ENCODE measurements around the gene TXK. TPM values are rescaled to one million over a fixed set of nuclear protein-coding genes. Genes with fewer than 3 reads are reported as not detected.

Gene TXK
- total RNA-seq, 1 experiment from 2014 or later = 1.4 TPM

DNA sequence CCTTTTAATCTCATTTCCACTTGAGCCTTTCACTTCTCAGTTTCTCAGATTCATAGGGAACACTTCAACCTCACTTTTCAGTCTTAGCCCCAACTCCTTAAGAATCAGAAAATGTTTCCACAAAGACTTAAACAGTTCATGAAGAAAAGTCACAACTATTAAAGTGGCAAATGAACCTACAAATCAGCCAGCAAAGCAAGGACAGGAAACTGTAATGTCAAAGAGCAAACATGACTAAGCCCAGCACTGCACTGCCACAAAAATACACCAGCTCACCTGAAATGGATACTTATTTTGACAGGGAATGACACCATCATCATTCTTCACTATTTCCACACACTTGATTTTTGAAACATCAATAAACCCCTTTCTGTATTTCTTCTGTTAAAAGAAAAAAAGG lies 41.8 kb upstream of the TXK start:
- intact Hi-C loops (cut with micrococcal nuclease; ENCODE audit: unreplicated experiment) = no loop called here
- no peaks in the 10 kb centered on the region for H3K36me3 ChIP-seq (ENCODE audit: insufficient read depth, low read length, poor library complexity, severe bottlenecking)
- peaks cover 5% of the 10 kb centered on the region for H3K4me1 ChIP-seq (ENCODE audit: insufficient read depth, low read length, poor library complexity, severe bottlenecking)
- H3K27ac ChIP-seq (ENCODE audit: low read depth, low read length, poor library complexity, severe bottlenecking) = no peak overlapping the region
- TF ChIP-seq, protein P1, sequence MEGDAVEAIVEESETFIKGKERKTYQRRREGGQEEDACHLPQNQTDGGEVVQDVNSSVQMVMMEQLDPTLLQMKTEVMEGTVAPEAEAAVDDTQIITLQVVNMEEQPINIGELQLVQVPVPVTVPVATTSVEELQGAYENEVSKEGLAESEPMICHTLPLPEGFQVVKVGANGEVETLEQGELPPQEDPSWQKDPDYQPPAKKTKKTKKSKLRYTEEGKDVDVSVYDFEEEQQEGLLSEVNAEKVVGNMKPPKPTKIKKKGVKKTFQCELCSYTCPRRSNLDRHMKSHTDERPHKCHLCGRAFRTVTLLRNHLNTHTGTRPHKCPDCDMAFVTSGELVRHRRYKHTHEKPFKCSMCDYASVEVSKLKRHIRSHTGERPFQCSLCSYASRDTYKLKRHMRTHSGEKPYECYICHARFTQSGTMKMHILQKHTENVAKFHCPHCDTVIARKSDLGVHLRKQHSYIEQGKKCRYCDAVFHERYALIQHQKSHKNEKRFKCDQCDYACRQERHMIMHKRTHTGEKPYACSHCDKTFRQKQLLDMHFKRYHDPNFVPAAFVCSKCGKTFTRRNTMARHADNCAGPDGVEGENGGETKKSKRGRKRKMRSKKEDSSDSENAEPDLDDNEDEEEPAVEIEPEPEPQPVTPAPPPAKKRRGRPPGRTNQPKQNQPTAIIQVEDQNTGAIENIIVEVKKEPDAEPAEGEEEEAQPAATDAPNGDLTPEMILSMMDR (conservative IDR thresholded peaks at IDR 0.05; ENCODE audit: low read depth, low read length) = no peak
- no peak for TF ChIP-seq EZH2 (IDR thresholded peaks at IDR 0.05; ENCODE audit: borderline replicate concordance, low read depth, low read length, poor library complexity, severe bottlenecking)
- no peak overlapping the region for H3K4me3 ChIP-seq (ENCODE audit: low read depth, low read length, poor library complexity, severe bottlenecking)
- no peak for DNase-seq (ENCODE audit: low spot score)
- H3K27me3 ChIP-seq (replicated peaks; ENCODE audit: insufficient read depth, low read depth, low read length, poor library complexity) = no peaks in the 10 kb centered on the region
- CTCF ChIA-PET = no interaction called here
- POLR2A ChIA-PET (ENCODE audit: low non-redundant PET) = no interaction called here
- BruUV-seq (replicated peaks) = no TSS peak
- H3K9me3 ChIP-seq (ENCODE audit: low read depth, low read length, poor library complexity, severe bottlenecking) = no peaks in the 10 kb centered on the region

- peaks cover 5% of the 10 kb centered on the region for H3K4me1 ChIP-seq (ENCODE audit: insufficient read depth, low read length, poor library complexity, severe bottlenecking)
- no peak for DNase-seq (ENCODE audit: low spot score)
- no peaks in the 10 kb centered on the region for H3K9me3 ChIP-seq (ENCODE audit: low read depth, low read length, poor library complexity, severe bottlenecking)
- POLR2A ChIA-PET (ENCODE audit: low non-redundant PET) = no interaction called here
- BruUV-seq (replicated peaks) = no TSS peak
- no peak overlapping the region for H3K4me3 ChIP-seq (ENCODE audit: low read depth, low read length, poor library complexity, severe bottlenecking)
- H3K27ac ChIP-seq (ENCODE audit: low read depth, low read length, poor library complexity, severe bottlenecking) = no peak overlapping the region
- intact Hi-C loops (cut with micrococcal nuclease; ENCODE audit: unreplicated experiment) = no loop called here
- CTCF ChIA-PET = no interaction called here
- no peaks in the 10 kb centered on the region for H3K27me3 ChIP-seq (replicated peaks; ENCODE audit: insufficient read depth, low read depth, low read length, poor library complexity)
- no peak for TF ChIP-seq EZH2 (IDR thresholded peaks at IDR 0.05; ENCODE audit: borderline replicate concordance, low read depth, low read length, poor library complexity, severe bottlenecking)
- TF ChIP-seq, protein P1 (conservative IDR thresholded peaks at IDR 0.05; ENCODE audit: low read depth, low read length) = no peak
- H3K36me3 ChIP-seq (ENCODE audit: insufficient read depth, low read length, poor library complexity, severe bottlenecking) = no peaks in the 10 kb centered on the region
These were observed 41.3 kb upstream of the TXK start for GRCh38 chr4:48175328-48175727.

- CTCF ChIA-PET = interaction anchor here (0.7 kb wide), 1 partner anchor 303 kb away, joined by 3 read pairs; no protein-coding TSS in a partner anchor
- DNase-seq (ENCODE audit: low spot score) = peak; percentile 48
- Histone ChIP-seq H3K36me3 (ENCODE audit: insufficient read depth, low read length, poor library complexity, severe bottlenecking) (no peaks in the 10 kb centered on the region), H3K9me3 (ENCODE audit: low read depth, low read length, poor library complexity, severe bottlenecking) (no peaks in the 10 kb centered on the region), H3K27ac (ENCODE audit: low read depth, low read length, poor library complexity, severe bottlenecking) (no peak overlapping the region), H3K27me3 (replicated peaks; ENCODE audit: insufficient read depth, low read depth, low read length, poor library complexity) (no peaks in the 10 kb centered on the region), H3K4me1 (ENCODE audit: insufficient read depth, low read length, poor library complexity, severe bottlenecking) (peaks cover 5% of the 10 kb centered on the region), H3K4me3 (ENCODE audit: low read depth, low read length, poor library complexity, severe bottlenecking) (no peak overlapping the region)
- POLR2A ChIA-PET (ENCODE audit: low non-redundant PET) = interaction anchor here (0.7 kb wide), 1 partner anchor 751 kb away, joined by 3 read pairs; no protein-coding TSS in a partner anchor
- intact Hi-C loops (cut with micrococcal nuclease; ENCODE audit: unreplicated experiment) = no loop called here
- TF ChIP-seq EZH2 (IDR thresholded peaks at IDR 0.05; ENCODE audit: borderline replicate concordance, low read depth, low read length, poor library complexity, severe bottlenecking) = no peak
- TF ChIP-seq, protein P1 (conservative IDR thresholded peaks at IDR 0.05; ENCODE audit: low read depth, low read length) = no peak
- BruUV-seq (replicated peaks) = no TSS peak
These were observed 39.3 kb upstream of the TXK start for GRCh38 chr4:48173056-48173991.
